ENCODE results near the gene PARD3. TPM values are rescaled to one million over a fixed set of nuclear protein-coding genes. Genes with fewer than 3 reads are reported as not detected.

PARD3 gene
- polyA plus RNA-seq, 1 donor from 2014 or later: 12.4 TPM

DNA sequence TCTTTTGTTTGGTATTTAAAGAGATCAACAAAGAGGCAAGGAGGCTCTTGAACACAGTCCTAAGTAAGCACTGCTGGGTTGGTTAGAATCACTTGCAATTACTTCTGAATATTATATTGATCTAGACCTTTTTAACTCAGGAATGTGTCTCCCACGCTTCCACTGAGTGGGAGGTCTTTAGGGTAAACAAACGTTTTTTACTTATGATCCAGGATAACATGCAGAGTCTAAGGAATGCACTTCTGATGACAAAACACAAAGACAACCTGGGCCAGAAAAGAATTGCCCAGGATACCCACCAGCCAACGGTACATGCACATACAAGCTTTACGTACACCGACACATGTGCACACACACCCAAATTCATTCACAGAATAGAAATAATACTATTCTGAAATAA, 626.9 kb downstream of the PARD3 start:
- no peak overlapping the region for H3K27ac ChIP-seq (ENCODE audit: low read length)
- TF ChIP-seq RAD21 (conservative IDR thresholded peaks at IDR 0.05) (no peak), EP300 (conservative IDR thresholded peaks at IDR 0.05; ENCODE audit: poor library complexity, severe bottlenecking) (no peak), POLR2AphosphoS5 (IDR thresholded peaks at IDR 0.05) (no peak), SMC3 (conservative IDR thresholded peaks at IDR 0.05; ENCODE audit: poor library complexity) (no peak)
- TF ChIP-seq, protein P1, sequence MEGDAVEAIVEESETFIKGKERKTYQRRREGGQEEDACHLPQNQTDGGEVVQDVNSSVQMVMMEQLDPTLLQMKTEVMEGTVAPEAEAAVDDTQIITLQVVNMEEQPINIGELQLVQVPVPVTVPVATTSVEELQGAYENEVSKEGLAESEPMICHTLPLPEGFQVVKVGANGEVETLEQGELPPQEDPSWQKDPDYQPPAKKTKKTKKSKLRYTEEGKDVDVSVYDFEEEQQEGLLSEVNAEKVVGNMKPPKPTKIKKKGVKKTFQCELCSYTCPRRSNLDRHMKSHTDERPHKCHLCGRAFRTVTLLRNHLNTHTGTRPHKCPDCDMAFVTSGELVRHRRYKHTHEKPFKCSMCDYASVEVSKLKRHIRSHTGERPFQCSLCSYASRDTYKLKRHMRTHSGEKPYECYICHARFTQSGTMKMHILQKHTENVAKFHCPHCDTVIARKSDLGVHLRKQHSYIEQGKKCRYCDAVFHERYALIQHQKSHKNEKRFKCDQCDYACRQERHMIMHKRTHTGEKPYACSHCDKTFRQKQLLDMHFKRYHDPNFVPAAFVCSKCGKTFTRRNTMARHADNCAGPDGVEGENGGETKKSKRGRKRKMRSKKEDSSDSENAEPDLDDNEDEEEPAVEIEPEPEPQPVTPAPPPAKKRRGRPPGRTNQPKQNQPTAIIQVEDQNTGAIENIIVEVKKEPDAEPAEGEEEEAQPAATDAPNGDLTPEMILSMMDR (IDR thresholded peaks at IDR 0.05; ENCODE audit: poor library complexity, severe bottlenecking): no peak
- no peaks in the 10 kb centered on the region for H3F3A ChIP-seq (ENCODE audit: insufficient read depth, low read length, poor library complexity, severe bottlenecking)

DNA sequence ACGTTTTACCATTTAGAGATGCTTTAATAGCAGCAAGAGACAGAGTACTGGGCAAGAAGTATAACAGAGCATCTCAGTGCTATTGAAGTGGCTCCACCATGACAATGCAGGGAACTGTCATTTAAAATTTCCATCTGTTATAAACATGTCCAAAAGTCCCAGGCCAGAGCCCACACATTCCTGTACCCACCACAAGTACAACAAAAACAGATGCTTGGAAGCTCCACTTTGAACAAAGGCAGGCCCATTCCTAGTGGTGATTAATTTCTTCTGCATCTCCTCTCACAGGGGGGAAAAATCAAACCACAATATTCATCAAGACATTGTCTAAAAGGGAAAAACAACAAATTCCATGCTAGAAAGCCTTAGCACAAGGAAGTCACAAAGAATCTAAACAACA, 627.9 kb downstream of the PARD3 start:
- TF ChIP-seq SMC3 (conservative IDR thresholded peaks at IDR 0.05; ENCODE audit: poor library complexity): no peak
- no peak for TF ChIP-seq POLR2AphosphoS5 (IDR thresholded peaks at IDR 0.05)
- TF ChIP-seq, protein P2, sequence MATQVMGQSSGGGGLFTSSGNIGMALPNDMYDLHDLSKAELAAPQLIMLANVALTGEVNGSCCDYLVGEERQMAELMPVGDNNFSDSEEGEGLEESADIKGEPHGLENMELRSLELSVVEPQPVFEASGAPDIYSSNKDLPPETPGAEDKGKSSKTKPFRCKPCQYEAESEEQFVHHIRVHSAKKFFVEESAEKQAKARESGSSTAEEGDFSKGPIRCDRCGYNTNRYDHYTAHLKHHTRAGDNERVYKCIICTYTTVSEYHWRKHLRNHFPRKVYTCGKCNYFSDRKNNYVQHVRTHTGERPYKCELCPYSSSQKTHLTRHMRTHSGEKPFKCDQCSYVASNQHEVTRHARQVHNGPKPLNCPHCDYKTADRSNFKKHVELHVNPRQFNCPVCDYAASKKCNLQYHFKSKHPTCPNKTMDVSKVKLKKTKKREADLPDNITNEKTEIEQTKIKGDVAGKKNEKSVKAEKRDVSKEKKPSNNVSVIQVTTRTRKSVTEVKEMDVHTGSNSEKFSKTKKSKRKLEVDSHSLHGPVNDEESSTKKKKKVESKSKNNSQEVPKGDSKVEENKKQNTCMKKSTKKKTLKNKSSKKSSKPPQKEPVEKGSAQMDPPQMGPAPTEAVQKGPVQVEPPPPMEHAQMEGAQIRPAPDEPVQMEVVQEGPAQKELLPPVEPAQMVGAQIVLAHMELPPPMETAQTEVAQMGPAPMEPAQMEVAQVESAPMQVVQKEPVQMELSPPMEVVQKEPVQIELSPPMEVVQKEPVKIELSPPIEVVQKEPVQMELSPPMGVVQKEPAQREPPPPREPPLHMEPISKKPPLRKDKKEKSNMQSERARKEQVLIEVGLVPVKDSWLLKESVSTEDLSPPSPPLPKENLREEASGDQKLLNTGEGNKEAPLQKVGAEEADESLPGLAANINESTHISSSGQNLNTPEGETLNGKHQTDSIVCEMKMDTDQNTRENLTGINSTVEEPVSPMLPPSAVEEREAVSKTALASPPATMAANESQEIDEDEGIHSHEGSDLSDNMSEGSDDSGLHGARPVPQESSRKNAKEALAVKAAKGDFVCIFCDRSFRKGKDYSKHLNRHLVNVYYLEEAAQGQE (IDR thresholded peaks at IDR 0.05; ENCODE audit: borderline replicate concordance): no peak
- no peak for TF ChIP-seq MXI1 (conservative IDR thresholded peaks at IDR 0.05; ENCODE audit: poor library complexity, severe bottlenecking)
- no peak for TF ChIP-seq EP300 (conservative IDR thresholded peaks at IDR 0.05; ENCODE audit: poor library complexity, severe bottlenecking)
- TF ChIP-seq, protein P1 (IDR thresholded peaks at IDR 0.05; ENCODE audit: poor library complexity, severe bottlenecking): no peak
- no peak for TF ChIP-seq RAD21 (conservative IDR thresholded peaks at IDR 0.05)
- TF ChIP-seq TAF1 (IDR thresholded peaks at IDR 0.05; ENCODE audit: low read depth): no peak
- no peak for TF ChIP-seq EZH2 (IDR thresholded peaks at IDR 0.05; ENCODE audit: borderline replicate concordance, insufficient read depth, low read length, poor library complexity, severe bottlenecking)
- H3K4me2 ChIP-seq (ENCODE audit: low read length): no peak overlapping the region
- H3K4me3 ChIP-seq (ENCODE audit: low read length): no peak overlapping the region
- no peaks in the 10 kb centered on the region for H3K9me2 ChIP-seq (ENCODE audit: insufficient read depth, low read length)
- no peak overlapping the region for H2AFZ ChIP-seq (ENCODE audit: low read depth, low read length)
- H3K79me2 ChIP-seq (replicated peaks; ENCODE audit: insufficient read depth, low read length): no peaks in the 10 kb centered on the region
- no peaks in the 10 kb centered on the region for H4K20me1 ChIP-seq (ENCODE audit: insufficient read depth)
- H3K9me3 ChIP-seq (ENCODE audit: low read length): no peaks in the 10 kb centered on the region
- no peaks in the 10 kb centered on the region for H3F3A ChIP-seq (ENCODE audit: insufficient read depth, low read length, poor library complexity, severe bottlenecking)
- no peaks in the 10 kb centered on the region for H3K27me3 ChIP-seq (ENCODE audit: insufficient read depth, low read depth, low read length)
- no peak overlapping the region for H3K27ac ChIP-seq (ENCODE audit: low read length)
- no peak overlapping the region for H3K9ac ChIP-seq (ENCODE audit: low read length)
- no peaks in the 10 kb centered on the region for H3K36me3 ChIP-seq (ENCODE audit: insufficient read depth, low read length)

More for the DNA sequence above, 626.9 kb downstream of the PARD3 start:
- no peaks in the 10 kb centered on the region for H3K9me3 ChIP-seq (ENCODE audit: low read length)
- H4K20me1 ChIP-seq (ENCODE audit: insufficient read depth): no peaks in the 10 kb centered on the region
- no peak overlapping the region for H3K9ac ChIP-seq (ENCODE audit: low read length)
- no peaks in the 10 kb centered on the region for H3K79me2 ChIP-seq (replicated peaks; ENCODE audit: insufficient read depth, low read length)
- no peak overlapping the region for H3K4me2 ChIP-seq (ENCODE audit: low read length)
- H2AFZ ChIP-seq (ENCODE audit: low read depth, low read length): no peak overlapping the region
- no peak overlapping the region for H3K4me3 ChIP-seq (ENCODE audit: low read length)
- H3K27me3 ChIP-seq (ENCODE audit: insufficient read depth, low read depth, low read length): no peaks in the 10 kb centered on the region
- H3K9me2 ChIP-seq (ENCODE audit: insufficient read depth, low read length): no peaks in the 10 kb centered on the region
- H3K36me3 ChIP-seq (ENCODE audit: insufficient read depth, low read length): no peaks in the 10 kb centered on the region
